HEK293 (cell line): ENCODE data around the gene CITED1.

Source experiments
- CTCF ChIA-PET: fragments of 350-600 bp; formaldehyde crosslinking; extraction: SDS; loops from one replicate; lab custom pipeline; 2021; ENCODE audit warnings: antibody characterized with exemption; lab: Yijun Ruan, JAX
- POLR2A ChIA-PET: fragments of 300-600 bp; formaldehyde crosslinking; extraction: SDS; loops from one replicate; lab custom pipeline; 2020; ENCODE audit warnings: antibody characterized with exemption, inconsistent platforms; lab: Yijun Ruan, JAX
- H3K27ac ChIP-seq: fragments of 200-500 bp; sonication (Bioruptor generic); 2 replicates; pipeline ENCODE4 v1.5.1; 2014; ENCODE audit warnings: low read depth, low read length, control low read depth, inconsistent platforms; ENCODE audit errors: extremely low read depth
- H3K36me3 ChIP-seq, 2 experiments: fragments of 200-500 bp in 1 of 2; sonication (Bioruptor generic) in 1 of 2; 1 replicate in 1 of 2; 2 replicates in 1 of 2; pipeline ENCODE4 v1.5.1; 2014 to 2017; ENCODE audit warnings: inconsistent platforms in 2 of 2, low read length in 2 of 2; ENCODE audit not compliant: control insufficient read depth in 2 of 2, insufficient read depth in 1 of 2
- H3K4me1 ChIP-seq: fragments of 200-500 bp; sonication (Bioruptor generic); 2 replicates; pipeline ENCODE4 v1.5.1; 2014; ENCODE audit warnings: mild to moderate bottlenecking, low read length, inconsistent platforms; ENCODE audit not compliant: control insufficient read depth, insufficient read depth
- H3K4me3 ChIP-seq: 2 replicates; pipeline ENCODE4 v1.5.1; 2011; ENCODE audit warnings: low read depth, mild to moderate bottlenecking, control low read depth, low read length, moderate library complexity
- H3K9me3 ChIP-seq: fragments of 200-500 bp; sonication (Bioruptor generic); 2 replicates; pipeline ENCODE4 v1.5.1; 2014; ENCODE audit warnings: low read depth, low read length, inconsistent platforms; ENCODE audit not compliant: control insufficient read depth, insufficient read depth
- IKZF3 ChIP-seq: fragments of 450-650 bp; IDR thresholded peaks from 2 replicates; pipeline ENCODE4 v1.5.0; 2018; ENCODE audit warnings: missing biosample characterization, mild to moderate bottlenecking, missing genetic modification characterization, moderate library complexity
- KLF9 ChIP-seq: fragments of 450-650 bp; formaldehyde crosslinking; IDR thresholded peaks from 2 replicates; pipeline ENCODE4 v1.5.1; 2016; ENCODE audit warnings: missing biosample characterization, missing genetic modification characterization, low read depth
- PATZ1 ChIP-seq: fragments of 450-650 bp; formaldehyde crosslinking; IDR thresholded peaks from 2 replicates; pipeline ENCODE4 v1.5.1; 2016; ENCODE audit warnings: missing biosample characterization, missing genetic modification characterization
- PRDM1 ChIP-seq: fragments of 450-650 bp; formaldehyde crosslinking; IDR thresholded peaks from 2 replicates; pipeline ENCODE4; 2016; ENCODE audit warnings: missing biosample characterization, missing genetic modification characterization
- REST ChIP-seq: fragments of 450-650 bp; formaldehyde crosslinking; IDR thresholded peaks from 2 replicates; pipeline ENCODE4 v1.5.1; 2016; ENCODE audit warnings: missing biosample characterization, missing genetic modification characterization
- TSHZ1 ChIP-seq: fragments of 450-650 bp; formaldehyde crosslinking; IDR thresholded peaks from 2 replicates; pipeline ENCODE4 v1.5.1; 2016; ENCODE audit warnings: missing biosample characterization, missing genetic modification characterization, borderline replicate concordance
- WT1 ChIP-seq: fragments of 450-650 bp; formaldehyde crosslinking; IDR thresholded peaks from 2 replicates; pipeline ENCODE4 v1.5.1; 2016; ENCODE audit warnings: missing biosample characterization, missing genetic modification characterization
- ZBTB10 ChIP-seq: fragments of 450-650 bp; formaldehyde crosslinking; IDR thresholded peaks from 2 replicates; pipeline ENCODE4 v1.5.1; 2016; ENCODE audit warnings: missing biosample characterization, missing genetic modification characterization
- ZFP37 ChIP-seq: fragments of 450-650 bp; formaldehyde crosslinking; IDR thresholded peaks from 2 replicates; pipeline ENCODE4 v1.5.1; 2016; ENCODE audit warnings: missing biosample characterization, missing genetic modification characterization
- ZNF10 ChIP-seq: fragments of 450-650 bp; formaldehyde crosslinking; IDR thresholded peaks from 2 replicates; pipeline ENCODE4 v1.5.1; 2017; ENCODE audit warnings: missing biosample characterization, missing genetic modification characterization
- ZNF121 ChIP-seq: fragments of 450-650 bp; formaldehyde crosslinking; IDR thresholded peaks from 2 replicates; pipeline ENCODE4 v1.5.1; 2016; ENCODE audit warnings: missing biosample characterization, missing genetic modification characterization
- ZNF148 ChIP-seq: fragments of 450-650 bp; formaldehyde crosslinking; IDR thresholded peaks from 2 replicates; pipeline ENCODE4 v1.5.0; 2017; ENCODE audit warnings: missing biosample characterization, missing genetic modification characterization, borderline replicate concordance
- ZNF501 ChIP-seq: fragments of 450-650 bp; formaldehyde crosslinking; IDR thresholded peaks from 2 replicates; pipeline ENCODE4 v1.5.1; 2016; ENCODE audit warnings: missing biosample characterization, missing genetic modification characterization
- ZNF600 ChIP-seq: fragments of 450-650 bp; formaldehyde crosslinking; IDR thresholded peaks from 2 replicates; pipeline ENCODE4 v1.5.1; 2016; ENCODE audit warnings: missing biosample characterization, missing genetic modification characterization
- ZNF670 ChIP-seq: fragments of 450-650 bp; formaldehyde crosslinking; IDR thresholded peaks from 2 replicates; pipeline ENCODE4 v1.5.1; 2016; ENCODE audit warnings: missing biosample characterization, missing genetic modification characterization, low read depth
- ZNF791 ChIP-seq: fragments of 450-650 bp; formaldehyde crosslinking; IDR thresholded peaks from 2 replicates; pipeline ENCODE4 v1.5.1; 2016; ENCODE audit warnings: missing biosample characterization, missing genetic modification characterization
- ZNF830 ChIP-seq: fragments of 450-650 bp; IDR thresholded peaks from 2 replicates; pipeline ENCODE4 v1.5.0; 2018; ENCODE audit warnings: missing biosample characterization, missing genetic modification characterization, low read depth, mild to moderate bottlenecking, moderate library complexity

CITED1 gene

GRCh38 chrX:72270316-72270866 is 35.3 kb downstream of the CITED1 start:
- ChIA-PET POLR2A (interaction anchor here (0.7 to 3.1 kb wide), 11 partner anchors 8 to 251 kb away, joined by 3 to 19 read pairs (median 4); partner anchors contain the start of genes ERCC6L and PIN4), CTCF (interaction anchor here (0.6 to 3.9 kb wide), 4 partner anchors 8 to 355 kb away, joined by 3 to 28 read pairs (median 4); partner anchors contain the start of gene RPS4X)
- H3K4me3 ChIP-seq: no peak overlapping the region
- peaks cover 5% of the 10 kb centered on the region for H3K4me1 ChIP-seq
- peaks cover 86 to 98% of the 10 kb centered on the region in 2 experiments for H3K36me3 ChIP-seq
- TF ChIP-seq ZNF670 (tag by site-specific recombination) (no peak), IKZF3 (tag by site-specific recombination) (0 out of 2 replicates have a peak, but pooled peaks have one; percentile 15), ZFP37 (tag by site-specific recombination) (0 out of 2 replicates have a peak, but pooled peaks have one; percentile 13)
- H3K27ac ChIP-seq: no peak overlapping the region
- H3K9me3 ChIP-seq: no peaks in the 10 kb centered on the region

GRCh38 chrX:72269671-72270251 is 36.0 kb downstream of the CITED1 start:
- Histone ChIP-seq H3K36me3 (peaks cover 80 to 92% of the 10 kb centered on the region in 2 experiments), H3K4me3 (no peak overlapping the region), H3K9me3 (no peaks in the 10 kb centered on the region), H3K4me1 (peaks cover 2% of the 10 kb centered on the region; the same call in 1 of the 2 replicates), H3K27ac (no peak overlapping the region)
- ChIA-PET POLR2A (interaction anchor here (0.7 to 4.3 kb wide), 8 partner anchors 7 to 88 kb away, joined by 3 to 100 read pairs (median 8); partner anchors contain the start of genes PIN4 and RPS4X), CTCF (interaction anchor here (0.6 to 3.9 kb wide), 4 partner anchors 9 to 355 kb away, joined by 3 to 28 read pairs (median 4); partner anchors contain the start of gene RPS4X)
- TF ChIP-seq ZNF121: peak; percentile 99
- TF ChIP-seq ZNF791 (tag by site-specific recombination): no peak
- no peak for TF ChIP-seq ZNF501 (tag by site-specific recombination)
- no peak for TF ChIP-seq ZNF830
- no peak for TF ChIP-seq PRDM1 (tag by site-specific recombination)
- no peak for TF ChIP-seq ZNF148 (tag by site-specific recombination)
- 0 out of 2 replicates have a peak, but pooled peaks have one; percentile 17 for TF ChIP-seq ZFP37 (tag by site-specific recombination)
- peak; percentile 14; the same call in 1 of the 2 replicates for TF ChIP-seq ZNF600 (tag by site-specific recombination)
- no peak for TF ChIP-seq ZBTB10 (tag by site-specific recombination)
- TF ChIP-seq ZNF10 (tag by site-specific recombination): no peak
- no peak for TF ChIP-seq KLF9 (tag by site-specific recombination)
- TF ChIP-seq PATZ1 (tag by site-specific recombination): 0 out of 2 replicates have a peak, but pooled peaks have one; percentile 30
- no peak for TF ChIP-seq TSHZ1
- TF ChIP-seq REST (tag by site-specific recombination): no peak
- TF ChIP-seq ZNF670 (tag by site-specific recombination): no peak
- TF ChIP-seq WT1 (tag by site-specific recombination): 0 out of 2 replicates have a peak, but pooled peaks have one; percentile 8
